Cardiac muscle cell (in vitro differentiated cells and primary cell): Measurements from ENCODE around the gene ERGIC1. TPM values are rescaled to one million over a fixed set of nuclear protein-coding genes. Genes with fewer than 3 reads are reported as not detected.
"Not testable (repeated sequence)": the region's sequence is repeated elsewhere in the genome, so short reads cannot be mapped to it uniquely, and the experiment has no call there.

Experiments
- DNase-seq, 2 donors: peaks; one replicate each; pipeline versions ENCODE4 v3.0.0 to v3.0.0-alpha.2; 2010 to 2017; ENCODE audit warnings: low read depth in 1 of 2, low spot score in 1 of 2
- H3K27ac ChIP-seq: fragments of 200-600 bp; sonication (generic); 2 replicates; pipeline ENCODE4 v1.5.1; 2016
- H3K27me3 ChIP-seq: fragments of 200-600 bp; sonication (generic); 2 replicates; pipeline ENCODE4 v1.6.0; 2016; ENCODE audit warnings: control low read depth
- H3K36me3 ChIP-seq: fragments of 200-600 bp; sonication (generic); 2 replicates; pipeline ENCODE4 v1.5.1; 2016; ENCODE audit warnings: control low read depth
- H3K4me1 ChIP-seq: fragments of 200-600 bp; sonication (generic); 2 replicates; pipeline ENCODE4 v1.8.1; 2017; ENCODE audit warnings: low read depth, mild to moderate bottlenecking, mixed run types
- H3K4me3 ChIP-seq: fragments of 200-600 bp; sonication (generic); 2 replicates; pipeline ENCODE4 v1.5.1; 2016; ENCODE audit warnings: mild to moderate bottlenecking
- H3K9me3 ChIP-seq: fragments of 200-600 bp; sonication (generic); 2 replicates; pipeline ENCODE4 v1.5.1; 2017; ENCODE audit warnings: low read depth, mild to moderate bottlenecking, control low read depth
- polyA plus RNA-seq: library from polyadenylated mRNA; unstranded; fragments of >200 nt; fragmentation: Nextera tagmentation; extraction: Ambion mirVana; gene quantifications from 2 replicates; pipeline ENCODE4 v1.2.1, GENCODE V29; 2016
- total RNA-seq: library from RNA; depleted of rRNA; stranded (reverse); fragments of >200 nt; gene quantifications from 2 replicates; pipeline ENCODE4 v1.2.3, GENCODE V29; 2016
- TF ChIP-seq, protein P1 (sequence below): IDR thresholded peaks from 2 replicates; pipeline ENCODE4 v1.5.1; 2012; ENCODE audit warnings: low read depth, mild to moderate bottlenecking, low read length

ERGIC1 gene
- total and polyA plus RNA-seq, 2 experiments from 2014 or later, result 15.4 to 77.3 TPM

- Histone ChIP-seq H3K36me3 (no peaks in the 10 kb centered on the region), H3K4me3 (no peak overlapping the region), H3K27ac (no peak overlapping the region), H3K27me3 (no peaks in the 10 kb centered on the region), H3K9me3 (no peaks in the 10 kb centered on the region), H3K4me1 (no peaks in the 10 kb centered on the region)
- DNase-seq, result no peak
- TF ChIP-seq, protein P1, sequence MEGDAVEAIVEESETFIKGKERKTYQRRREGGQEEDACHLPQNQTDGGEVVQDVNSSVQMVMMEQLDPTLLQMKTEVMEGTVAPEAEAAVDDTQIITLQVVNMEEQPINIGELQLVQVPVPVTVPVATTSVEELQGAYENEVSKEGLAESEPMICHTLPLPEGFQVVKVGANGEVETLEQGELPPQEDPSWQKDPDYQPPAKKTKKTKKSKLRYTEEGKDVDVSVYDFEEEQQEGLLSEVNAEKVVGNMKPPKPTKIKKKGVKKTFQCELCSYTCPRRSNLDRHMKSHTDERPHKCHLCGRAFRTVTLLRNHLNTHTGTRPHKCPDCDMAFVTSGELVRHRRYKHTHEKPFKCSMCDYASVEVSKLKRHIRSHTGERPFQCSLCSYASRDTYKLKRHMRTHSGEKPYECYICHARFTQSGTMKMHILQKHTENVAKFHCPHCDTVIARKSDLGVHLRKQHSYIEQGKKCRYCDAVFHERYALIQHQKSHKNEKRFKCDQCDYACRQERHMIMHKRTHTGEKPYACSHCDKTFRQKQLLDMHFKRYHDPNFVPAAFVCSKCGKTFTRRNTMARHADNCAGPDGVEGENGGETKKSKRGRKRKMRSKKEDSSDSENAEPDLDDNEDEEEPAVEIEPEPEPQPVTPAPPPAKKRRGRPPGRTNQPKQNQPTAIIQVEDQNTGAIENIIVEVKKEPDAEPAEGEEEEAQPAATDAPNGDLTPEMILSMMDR, result no peak
Observed at GRCh38 chr5:172849606-172850453, 15.8 kb downstream of the ERGIC1 start.

- no peak for DNase-seq
- no peaks in the 10 kb centered on the region for H3K9me3 ChIP-seq
- no peaks in the 10 kb centered on the region for H3K4me1 ChIP-seq
- no peaks in the 10 kb centered on the region for H3K27me3 ChIP-seq
- H3K27ac ChIP-seq, result no peak overlapping the region
- TF ChIP-seq, protein P1, result no peak
- no peak overlapping the region for H3K4me3 ChIP-seq
- H3K36me3 ChIP-seq, result no peaks in the 10 kb centered on the region
Observed at GRCh38 chr5:172850454-172850797, 16.4 kb downstream of the ERGIC1 start.

GRCh38 chr5:172851254-172851653 is 17.2 kb downstream of the ERGIC1 start:
- H3K4me1 ChIP-seq, H3K27ac ChIP-seq, H3K9me3 ChIP-seq, H3K36me3 ChIP-seq, DNase-seq, H3K27me3 ChIP-seq, H3K4me3 ChIP-seq: not testable (repeated sequence)

- Histone ChIP-seq H3K4me1 (no peaks in the 10 kb centered on the region), H3K27me3 (no peaks in the 10 kb centered on the region), H3K36me3 (no peaks in the 10 kb centered on the region), H3K4me3 (no peak overlapping the region), H3K9me3 (no peaks in the 10 kb centered on the region), H3K27ac (no peak overlapping the region)
- DNase-seq, result no peak
- TF ChIP-seq, protein P1, result no peak
Observed at GRCh38 chr5:172852490-172853354, 18.7 kb downstream of the ERGIC1 start.

GRCh38 chr5:172853355-172853975 is 19.4 kb downstream of the ERGIC1 start:
- peak in 1 of 2 donors; percentile 72 for DNase-seq
- H3K27me3 ChIP-seq, result no peaks in the 10 kb centered on the region
- H3K36me3 ChIP-seq, result no peaks in the 10 kb centered on the region
- no peak overlapping the region for H3K27ac ChIP-seq
- H3K4me3 ChIP-seq, result no peak overlapping the region
- no peaks in the 10 kb centered on the region for H3K4me1 ChIP-seq
- TF ChIP-seq, protein P1, result no peak
- H3K9me3 ChIP-seq, result no peaks in the 10 kb centered on the region
